HG02884 (cell line): ENCODE data around the gene OR2V1.

Experiments used
- ATAC-seq: cut with Tn5 transposase; IDR thresholded peaks from one replicate; pipeline ENCODE4 v1.9.1; 2021; ENCODE audit warnings: mild to moderate bottlenecking, moderate library complexity; ENCODE audit not compliant: unreplicated experiment

The OR2V1 gene

GRCh38 chr5:181076920-181077319, 54.0 kb downstream of the OR2V1 start:
- no peak for ATAC-seq
